HG03378 (cell line): ENCODE data around the gene SPART.
"Not testable (repeated sequence)": the region's sequence is repeated elsewhere in the genome, so short reads cannot be mapped to it uniquely, and the experiment has no call there.

ENCODE experiments used
- ATAC-seq: cut with Tn5 transposase; IDR thresholded peaks from one replicate; pipeline ENCODE4 v1.9.1; 2021; ENCODE audit warnings: mild to moderate bottlenecking, moderate library complexity; ENCODE audit not compliant: unreplicated experiment

The SPART gene

GRCh38 chr13:36355632-36356031 lies 9.4 kb upstream of the SPART start:
- no peak for ATAC-seq

DNA sequence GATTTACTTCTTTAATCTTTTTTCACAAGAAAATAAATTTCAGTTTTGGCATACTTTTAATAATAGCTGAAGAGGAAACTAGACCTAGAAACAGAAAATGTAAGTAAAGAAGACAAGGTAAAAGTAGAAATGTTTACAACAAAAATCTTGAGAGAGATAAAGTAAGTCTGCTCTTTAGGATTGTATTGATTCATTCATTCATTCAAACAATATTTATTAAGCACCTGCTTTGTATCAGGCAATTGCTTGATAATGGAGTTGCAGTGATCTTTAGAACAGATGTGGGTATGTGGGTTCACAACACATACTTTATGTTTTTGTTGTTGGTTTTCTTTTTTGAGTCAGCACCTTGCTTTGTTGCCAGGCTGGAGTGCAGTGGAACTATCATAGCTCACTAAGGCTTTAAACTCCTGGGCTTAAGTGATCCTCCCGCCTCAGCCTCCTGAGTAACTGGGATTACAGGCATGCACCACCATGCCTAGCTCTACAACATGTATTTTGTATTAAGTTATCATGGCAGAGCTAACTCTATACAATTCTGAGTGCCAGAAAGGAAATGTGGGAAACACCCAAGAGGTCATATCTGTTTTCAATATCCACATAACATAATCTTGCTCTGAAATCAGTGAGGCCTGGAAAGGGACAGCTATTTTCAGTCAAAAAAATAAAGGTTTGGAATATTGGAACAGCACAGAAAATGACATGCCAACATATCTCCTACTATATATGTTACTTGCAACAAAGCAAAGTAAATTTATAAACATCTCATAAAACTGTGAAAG lies 8.8 kb upstream of the SPART start:
- ATAC-seq = no peak

DNA sequence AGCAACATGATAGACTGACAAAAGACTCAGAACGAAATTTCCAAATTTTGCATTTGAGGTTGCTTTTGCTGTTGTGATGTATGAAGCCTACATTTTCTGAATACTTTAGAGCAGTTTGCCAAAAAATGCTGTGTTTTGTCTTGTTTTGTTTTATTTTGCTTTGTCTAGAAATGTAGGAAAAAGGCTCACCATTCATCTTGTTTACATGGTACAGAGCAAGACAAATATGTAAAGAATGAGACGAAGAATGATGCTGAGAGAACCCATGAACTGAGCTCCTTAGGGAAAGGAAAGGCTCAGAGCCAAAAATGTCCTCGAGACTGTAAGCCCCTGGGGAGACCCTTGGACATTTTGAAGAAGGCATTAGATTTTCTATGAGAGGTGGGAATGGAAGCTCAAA lies 6.8 kb upstream of the SPART start:
- ATAC-seq = no peak

DNA sequence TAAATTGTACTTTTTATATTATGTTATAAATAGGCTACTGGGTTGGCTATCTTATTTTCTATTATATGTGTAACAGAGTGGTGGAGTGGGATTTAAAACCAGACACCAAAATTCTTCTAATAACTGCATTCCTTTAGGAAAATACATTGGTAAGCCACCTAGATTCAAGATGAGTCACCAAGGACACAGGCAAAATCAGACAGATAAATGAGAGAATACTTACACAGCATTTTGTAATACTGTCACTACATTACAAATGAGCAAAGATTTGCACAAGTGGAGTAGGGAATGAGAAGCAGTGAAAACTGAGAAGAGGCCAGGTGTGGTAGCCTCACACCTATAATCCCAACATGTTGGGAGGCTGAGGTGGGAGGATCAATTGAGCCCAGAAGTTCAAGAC lies 6.2 kb upstream of the SPART start:
- no peak for ATAC-seq

DNA sequence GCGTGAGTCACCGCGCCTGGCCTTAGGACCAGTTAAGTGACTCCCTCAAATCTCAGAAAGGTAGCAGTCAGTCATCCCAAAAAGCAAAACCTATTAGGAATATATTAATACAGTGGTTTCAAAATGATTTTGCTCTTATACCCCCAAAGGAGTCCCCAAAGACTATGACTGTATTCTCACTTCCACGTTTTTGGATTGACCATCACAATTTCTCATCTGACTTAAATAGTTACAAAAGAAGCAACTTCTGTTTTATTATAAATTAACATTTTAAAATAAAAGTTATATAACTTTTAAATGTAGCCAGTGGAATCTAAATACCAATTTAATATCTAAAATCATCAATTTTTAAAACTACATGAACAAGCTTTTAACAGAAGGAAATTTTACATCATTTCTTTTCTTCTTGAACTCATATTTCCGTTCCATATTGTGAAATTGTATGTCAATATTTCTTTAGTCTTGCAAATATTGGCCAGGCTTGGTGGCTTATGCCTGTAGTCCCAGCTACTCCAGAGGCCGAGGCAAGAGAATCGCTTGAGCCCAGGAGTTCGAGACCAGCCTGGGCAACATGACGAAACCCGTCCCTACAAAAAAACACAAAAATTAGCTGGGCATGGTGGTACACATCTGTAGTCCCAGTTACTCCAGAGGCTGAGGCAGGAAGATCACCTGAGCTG lies 1.5 kb upstream of the SPART start:
- ATAC-seq = no peak

- peak; percentile 35 for ATAC-seq
These were observed 564 bp downstream of the SPART start for GRCh38 chr13:36345438-36346221.

DNA sequence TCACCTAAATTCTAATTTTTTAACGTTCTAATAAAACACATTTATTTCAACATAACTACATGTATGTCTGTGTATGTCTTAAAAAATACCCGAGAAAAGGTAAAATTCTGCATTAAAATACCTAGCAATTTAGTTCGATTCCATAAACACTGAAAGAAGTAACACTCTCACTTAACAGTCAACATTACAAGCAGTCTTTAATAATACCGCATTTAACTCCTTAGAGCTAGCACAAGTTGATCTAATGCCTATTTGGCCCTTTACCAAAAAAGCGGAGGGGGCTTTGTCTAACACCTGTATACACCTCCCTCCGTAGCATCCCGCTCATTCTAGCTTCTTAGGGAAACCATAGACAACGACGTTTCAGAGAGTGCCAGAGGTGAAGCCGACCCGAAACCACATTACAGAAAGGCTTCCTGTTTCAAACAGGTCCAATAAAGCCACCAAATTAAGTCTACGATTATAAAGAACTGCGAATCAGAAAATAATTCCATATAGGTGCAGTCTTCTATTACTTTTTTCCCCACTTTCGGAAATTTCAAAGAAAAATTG lies 1.2 kb downstream of the SPART start:
- ATAC-seq = peak; percentile 14

GRCh38 chr13:36344173-36344572 lies 2.0 kb downstream of the SPART start:
- no peak for ATAC-seq

GRCh38 chr13:36343766-36344165 lies 2.4 kb downstream of the SPART start:
- no peak for ATAC-seq

DNA sequence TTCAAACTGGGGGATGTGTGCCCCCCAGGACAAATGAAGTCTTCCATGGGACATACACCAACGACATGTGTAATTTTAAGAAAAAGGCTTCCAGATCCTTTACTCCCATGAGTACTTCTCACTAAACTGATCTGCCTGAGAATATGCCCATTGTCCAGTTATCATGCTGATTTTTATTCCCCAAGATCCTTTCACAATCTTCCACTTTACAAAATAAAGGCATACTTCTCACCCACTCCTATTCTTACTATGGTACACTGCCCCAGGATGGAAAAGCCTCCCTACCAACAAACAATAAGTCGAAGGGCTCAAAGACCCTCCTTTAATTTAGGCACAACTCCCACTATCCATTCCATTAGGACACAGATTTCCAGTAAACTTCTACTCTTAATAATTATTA lies 3.5 kb downstream of the SPART start:
- no peak for ATAC-seq

GRCh38 chr13:36341718-36342117 lies 4.5 kb downstream of the SPART start:
- no peak for ATAC-seq

GRCh38 chr13:36339600-36340155 lies 6.5 kb downstream of the SPART start:
- ATAC-seq = no peak

GRCh38 chr13:36337938-36338641 lies 8.1 kb downstream of the SPART start:
- no peak for ATAC-seq

- no peak for ATAC-seq
These were observed 13.2 kb downstream of the SPART start for GRCh38 chr13:36332986-36333385.

DNA sequence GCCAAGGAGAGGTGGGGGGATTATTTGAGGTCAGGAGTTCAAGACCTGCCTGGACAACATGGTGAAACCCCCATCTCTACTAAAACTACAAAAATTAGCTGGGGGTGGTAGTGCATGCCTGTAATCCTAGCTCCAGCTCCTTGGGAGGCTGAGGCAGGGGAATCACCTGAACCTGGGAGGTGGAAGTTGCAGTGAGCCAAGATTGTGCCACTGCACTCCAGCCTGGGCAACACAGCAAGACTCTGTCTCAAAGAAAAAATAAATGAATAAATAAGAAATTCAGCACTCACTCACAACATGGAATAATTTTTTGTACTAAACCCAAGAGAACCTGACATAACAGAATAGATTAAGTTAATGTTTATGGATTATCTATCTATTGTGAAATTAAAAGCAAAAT lies 13.9 kb downstream of the SPART start:
- ATAC-seq = not testable (repeated sequence)

- no peak for ATAC-seq
These were observed 14.9 kb downstream of the SPART start for GRCh38 chr13:36331280-36331679.

DNA sequence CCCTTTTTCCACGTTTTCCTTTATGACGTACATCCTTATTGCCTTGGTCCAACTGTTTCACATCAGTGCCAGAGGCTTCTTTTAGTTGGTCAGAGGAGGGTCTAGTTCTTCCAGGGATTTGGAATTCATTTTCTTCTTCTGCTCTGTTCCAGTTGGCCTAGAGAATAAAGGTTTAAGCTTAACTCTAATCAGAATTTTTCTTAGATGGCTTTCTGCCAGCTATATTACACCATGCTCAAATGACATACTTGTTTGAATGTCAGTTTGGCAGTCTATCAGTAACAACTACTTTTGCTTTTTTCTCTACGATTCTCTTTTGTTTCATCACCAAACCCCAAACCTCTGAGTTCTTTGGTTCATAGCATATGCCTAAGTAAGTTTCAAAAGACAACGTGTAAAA lies 16.8 kb downstream of the SPART start:
- no peak for ATAC-seq

- no peak for ATAC-seq
These were observed 17.4 kb downstream of the SPART start for GRCh38 chr13:36328821-36329220.

- ATAC-seq = no peak
These were observed 20.3 kb downstream of the SPART start for GRCh38 chr13:36325912-36326311.

- ATAC-seq = not testable (repeated sequence)
These were observed 21.3 kb downstream of the SPART start for GRCh38 chr13:36324881-36325280.
